ENCODE measurements around the gene ITPRID2. TPM values are rescaled to one million over a fixed set of nuclear protein-coding genes. Genes with fewer than 3 reads are reported as not detected.

The ITPRID2 gene
- polyA plus RNA-seq, 3 donors: 17.9 to 50.2 (median 23.0) TPM

- Mint-ChIP-seq H3K4me3 (no peak overlapping the region), H3K36me3 (no peaks in the 10 kb centered on the region), H3K27me3 (ENCODE audit: low read depth in 3 of 3) (peaks cover 0 to 3% (median 2%) of the 10 kb centered on the region in 3 donors), H3K9me3 (peaks cover 0 to 3% (median 2%) of the 10 kb centered on the region in 7 donors), H3K27ac (no peak overlapping the region), H3K4me1 (no peaks in the 10 kb centered on the region)
- intact Hi-C loops (cut with micrococcal nuclease): no loop called here
- Histone ChIP-seq H3K4me3 (replicated peaks in 1 of 3; ENCODE audit: low read depth in 2 of 3, low read length in 3 of 3) (no peak overlapping the region), H3K36me3 (replicated peaks in 1 of 2; ENCODE audit: control insufficient read depth in 1 of 2, insufficient read depth in 2 of 2, low read length in 2 of 2) (no peaks in the 10 kb centered on the region), H3K9me3 (replicated peaks in 1 of 2; ENCODE audit: control insufficient read depth in 1 of 2, insufficient read depth in 1 of 2, low read length in 2 of 2) (no peaks in the 10 kb centered on the region), H3K79me2 (ENCODE audit: insufficient read depth, low read length) (no peaks in the 10 kb centered on the region), H3K27me3 (ENCODE audit: control insufficient read depth in 2 of 2, insufficient read depth in 2 of 2, low read length in 2 of 2) (no peaks in the 10 kb centered on the region), H3K4me2 (replicated peaks; ENCODE audit: extremely low read depth, low read length, poor library complexity, severe bottlenecking) (no peak overlapping the region), H3K27ac (ENCODE audit: low read depth in 1 of 2, low read length in 2 of 2) (no peak overlapping the region), H4K20me1 (ENCODE audit: insufficient read depth, low read length) (no peaks in the 10 kb centered on the region), H2AFZ (ENCODE audit: insufficient read depth, low read depth, low read length, poor library complexity, severe bottlenecking) (no peak overlapping the region), H3K9ac (ENCODE audit: insufficient read depth, low read length, poor library complexity, severe bottlenecking) (no peak overlapping the region), H3K4me1 (ENCODE audit: control insufficient read depth in 1 of 2, insufficient read depth in 2 of 2, low read length in 2 of 2) (no peaks in the 10 kb centered on the region)
- WGBS (ENCODE audit: insufficient coverage): 98% methylated on average over 19 of the region's 20 CpGs
- no peak for TF ChIP-seq CTCF (IDR thresholded peaks at IDR 0.05)
- no peak for DNase-seq
Observed at GRCh38 chr2:181962142-181962541, 70.6 kb downstream of the ITPRID2 start.

GRCh38 chr2:181970160-181970794 lies 78.7 kb downstream of the ITPRID2 start:
- TF ChIP-seq CTCF (IDR thresholded peaks at IDR 0.05): no peak
- H3K27ac Mint-ChIP-seq: no peak overlapping the region
- H3K4me1 ChIP-seq (ENCODE audit: control insufficient read depth in 1 of 2, insufficient read depth in 2 of 2, low read length in 2 of 2): no peaks in the 10 kb centered on the region
- no peaks in the 10 kb centered on the region for H3K36me3 Mint-ChIP-seq
- no peaks in the 10 kb centered on the region for H3K79me2 ChIP-seq (ENCODE audit: insufficient read depth, low read length)
- H3K27ac ChIP-seq (ENCODE audit: low read depth in 1 of 2, low read length in 2 of 2): no peak overlapping the region
- WGBS (ENCODE audit: insufficient coverage): 100% methylated on average over 1 of the region's 2 CpGs
- H3K9me3 Mint-ChIP-seq: peaks cover 0 to 9% (median 2%) of the 10 kb centered on the region in 7 donors
- DNase-seq: no peak
- peaks cover 0 to 3% (median 0%) of the 10 kb centered on the region in 3 donors for H3K27me3 Mint-ChIP-seq (ENCODE audit: low read depth in 3 of 3)
- no peak overlapping the region for H2AFZ ChIP-seq (ENCODE audit: insufficient read depth, low read depth, low read length, poor library complexity, severe bottlenecking)
- intact Hi-C loops (cut with micrococcal nuclease): no loop called here
- no peaks in the 10 kb centered on the region for H3K9me3 ChIP-seq (replicated peaks in 1 of 2; ENCODE audit: control insufficient read depth in 1 of 2, insufficient read depth in 1 of 2, low read length in 2 of 2)
- no peaks in the 10 kb centered on the region for H3K36me3 ChIP-seq (replicated peaks in 1 of 2; ENCODE audit: control insufficient read depth in 1 of 2, insufficient read depth in 2 of 2, low read length in 2 of 2)
- H3K27me3 ChIP-seq (ENCODE audit: control insufficient read depth in 2 of 2, insufficient read depth in 2 of 2, low read length in 2 of 2): no peaks in the 10 kb centered on the region
- H4K20me1 ChIP-seq (ENCODE audit: insufficient read depth, low read length): no peaks in the 10 kb centered on the region
- no peak overlapping the region for H3K4me3 Mint-ChIP-seq
- H3K4me2 ChIP-seq (replicated peaks; ENCODE audit: extremely low read depth, low read length, poor library complexity, severe bottlenecking): no peak overlapping the region
- no peak overlapping the region for H3K9ac ChIP-seq (ENCODE audit: insufficient read depth, low read length, poor library complexity, severe bottlenecking)
- H3K4me1 Mint-ChIP-seq: no peaks in the 10 kb centered on the region
- no peak overlapping the region for H3K4me3 ChIP-seq (replicated peaks in 1 of 3; ENCODE audit: low read depth in 2 of 3, low read length in 3 of 3)
